Activated CD4-positive, alpha-beta T cell treated with anti-CD3 and anti-CD28 coated beads, Interleukin-2, amount 50 U/mL, for 24 hours (primary cell): ENCODE results near the gene GPX3.

Experiments
- DNase-seq, 2 donors: peaks; one replicate each; pipeline ENCODE4 v3.0.0-alpha.2; 2020; ENCODE audit warnings: low read depth in 1 of 2, low spot score in 1 of 2

GPX3 gene

DNA sequence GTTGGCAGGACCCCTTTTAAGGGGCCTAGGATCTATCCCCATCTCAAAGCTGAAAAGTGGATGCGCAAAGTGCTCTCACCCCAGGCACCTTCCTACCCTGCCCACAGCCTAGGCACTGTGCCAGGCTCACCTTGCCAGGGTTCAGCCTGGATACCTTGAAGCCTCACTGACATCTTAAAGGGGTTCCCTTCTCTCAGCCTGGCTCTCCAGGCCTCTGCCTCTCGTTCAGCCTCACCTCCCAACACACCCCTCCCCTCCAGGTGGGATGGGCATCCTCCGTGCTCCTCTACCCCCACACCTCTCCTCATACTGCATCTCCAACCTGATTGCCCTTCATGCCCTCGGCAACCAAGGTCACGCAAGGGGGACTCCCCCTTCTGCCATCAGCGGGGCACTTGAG is 34.9 kb downstream of the GPX3 start:
- no peak for DNase-seq

DNA sequence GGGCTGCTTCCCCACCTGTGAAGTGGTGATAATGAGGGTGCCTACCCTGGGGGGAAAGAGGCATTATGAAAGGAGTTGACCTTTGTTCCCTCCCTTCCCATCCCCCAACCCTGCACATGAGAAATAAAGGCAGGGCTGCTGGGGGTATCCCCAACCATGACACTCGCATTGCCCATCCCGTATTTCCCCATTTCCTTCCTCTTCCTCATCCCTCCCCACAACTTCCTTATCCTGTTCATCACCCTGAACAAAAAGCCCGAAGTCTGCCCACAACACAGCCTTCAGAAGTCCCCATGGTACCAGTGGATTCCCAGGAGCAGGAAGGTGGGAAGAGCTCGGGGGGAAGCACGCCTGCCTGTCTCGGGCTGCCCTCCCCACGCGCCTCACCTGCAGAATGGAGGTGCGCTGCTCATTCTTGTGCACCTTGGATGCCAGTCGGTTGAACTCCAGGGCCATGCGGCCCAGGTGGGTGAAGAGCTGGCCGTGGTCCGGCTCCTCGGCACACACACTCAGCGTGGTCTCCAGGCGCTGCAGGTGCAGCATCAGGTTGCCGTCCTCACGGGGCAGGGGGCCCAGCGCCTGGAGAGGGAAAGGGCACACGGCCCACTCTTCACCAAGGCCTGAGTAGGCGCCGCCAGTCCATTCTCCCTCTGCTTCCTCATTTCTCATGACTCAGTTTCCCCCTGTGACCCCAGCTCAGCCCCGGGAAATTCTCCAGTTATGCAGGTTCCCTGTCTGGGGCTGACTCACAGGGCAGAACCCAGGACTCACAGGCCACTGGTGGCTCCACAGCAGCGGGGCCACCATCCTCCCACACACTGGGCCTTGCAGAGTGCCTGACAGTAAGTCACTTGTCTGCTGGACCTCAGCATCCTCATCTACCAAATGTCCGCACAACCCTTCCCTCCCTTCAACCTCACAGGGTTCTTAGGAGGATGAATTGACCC is 36.3 kb downstream of the GPX3 start:
- DNase-seq = no peak

DNA sequence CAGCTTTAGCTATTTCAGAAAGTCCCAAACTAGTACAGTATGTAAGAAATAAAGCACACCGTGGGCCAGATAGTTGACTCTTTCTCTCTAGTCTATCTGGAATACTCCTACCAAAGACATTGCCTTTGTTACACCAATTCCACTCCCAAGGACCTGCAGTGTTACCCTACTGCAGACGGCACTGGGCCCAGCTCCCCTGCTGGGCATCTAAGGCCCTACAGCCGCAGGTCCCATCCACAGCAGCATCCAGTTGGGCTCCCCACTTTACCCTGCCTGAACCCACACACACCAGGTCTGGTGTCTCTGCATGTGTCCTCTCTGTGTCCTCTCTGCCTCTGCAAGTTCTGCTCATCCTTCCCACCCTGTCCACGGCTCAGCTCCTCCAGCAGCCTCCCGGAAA is 37.9 kb downstream of the GPX3 start:
- no peak for DNase-seq

DNA sequence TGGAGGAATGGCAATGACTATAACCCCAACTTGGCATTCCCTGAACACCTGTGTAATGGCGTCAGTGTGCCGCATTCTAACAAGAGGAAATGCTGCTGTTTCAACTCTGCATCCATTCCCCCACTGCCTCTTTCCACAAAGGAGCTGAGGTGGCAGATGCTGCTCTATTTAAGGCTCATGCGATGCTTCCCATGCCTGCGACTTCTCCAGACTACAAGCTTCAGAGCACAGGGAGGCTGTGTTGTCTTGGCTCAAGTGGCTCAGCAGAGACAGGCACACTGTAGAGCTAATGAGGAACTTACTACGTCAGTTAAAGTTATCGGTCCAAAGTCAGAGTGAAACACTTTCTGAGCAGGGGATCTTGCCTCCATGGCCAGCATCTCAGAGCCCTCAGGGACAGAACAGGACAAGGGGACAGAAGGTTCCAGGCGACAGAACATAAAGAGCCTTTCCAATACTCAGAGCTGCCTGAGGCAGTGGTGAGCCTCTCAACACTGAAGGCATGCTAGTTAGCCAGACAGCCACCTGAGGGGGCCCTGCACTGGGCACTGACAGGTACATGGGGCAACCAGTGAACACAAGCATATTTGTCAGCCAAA is 38.6 kb downstream of the GPX3 start:
- DNase-seq = no peak

DNA sequence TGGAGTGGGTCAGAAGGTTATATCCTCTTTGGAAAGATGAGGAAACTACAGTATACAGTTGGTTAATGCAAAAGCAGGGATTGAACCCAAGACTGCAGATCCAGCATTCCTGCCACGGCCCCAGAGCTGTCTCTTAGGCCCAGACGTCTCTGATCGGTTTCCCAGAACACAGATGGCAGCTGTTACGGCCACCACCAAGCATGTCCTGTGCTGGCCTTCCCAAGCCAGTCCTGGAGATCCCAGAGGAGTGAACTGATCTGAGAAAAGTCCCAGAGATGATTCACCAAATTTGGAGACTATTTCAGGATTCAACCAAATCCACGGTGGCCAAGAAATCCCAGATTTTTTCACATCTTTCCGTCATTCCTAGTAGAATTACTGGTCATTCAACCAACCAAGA is 40.4 kb downstream of the GPX3 start:
- DNase-seq = no peak

DNA sequence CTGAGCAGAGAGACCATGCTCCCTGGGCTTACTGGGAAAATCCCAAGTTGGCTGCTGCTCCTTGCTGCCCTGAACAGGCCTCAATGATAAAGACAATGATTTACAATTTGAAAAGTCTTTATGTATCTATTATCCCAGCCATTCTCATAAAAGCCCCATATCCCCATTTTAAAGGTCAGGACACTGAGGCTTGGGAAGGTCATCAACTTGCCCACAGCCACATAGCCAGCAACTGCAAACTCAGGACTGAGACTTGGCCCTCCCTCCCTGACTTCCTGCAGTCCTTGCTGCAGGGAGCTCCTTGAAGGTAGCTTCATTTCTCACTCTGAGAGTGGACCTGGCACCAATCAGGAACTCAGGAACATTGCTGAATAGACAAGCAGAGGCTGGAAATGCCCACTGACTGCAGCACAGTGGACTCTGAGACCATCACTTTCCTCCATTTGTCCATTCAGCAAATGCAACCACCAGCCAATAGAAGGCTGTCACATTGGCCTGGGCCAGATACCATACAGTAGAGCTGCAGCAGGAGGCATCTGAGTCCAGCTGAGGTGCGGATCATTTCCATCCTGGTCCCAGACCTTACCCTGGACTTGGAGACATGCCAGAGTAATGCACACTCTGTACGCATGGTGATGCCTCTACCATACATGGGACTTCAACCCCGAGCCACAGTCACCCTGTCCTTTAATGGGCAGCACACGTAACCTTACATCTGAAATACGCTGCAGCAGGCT is 42.2 kb downstream of the GPX3 start:
- no peak for DNase-seq

DNA sequence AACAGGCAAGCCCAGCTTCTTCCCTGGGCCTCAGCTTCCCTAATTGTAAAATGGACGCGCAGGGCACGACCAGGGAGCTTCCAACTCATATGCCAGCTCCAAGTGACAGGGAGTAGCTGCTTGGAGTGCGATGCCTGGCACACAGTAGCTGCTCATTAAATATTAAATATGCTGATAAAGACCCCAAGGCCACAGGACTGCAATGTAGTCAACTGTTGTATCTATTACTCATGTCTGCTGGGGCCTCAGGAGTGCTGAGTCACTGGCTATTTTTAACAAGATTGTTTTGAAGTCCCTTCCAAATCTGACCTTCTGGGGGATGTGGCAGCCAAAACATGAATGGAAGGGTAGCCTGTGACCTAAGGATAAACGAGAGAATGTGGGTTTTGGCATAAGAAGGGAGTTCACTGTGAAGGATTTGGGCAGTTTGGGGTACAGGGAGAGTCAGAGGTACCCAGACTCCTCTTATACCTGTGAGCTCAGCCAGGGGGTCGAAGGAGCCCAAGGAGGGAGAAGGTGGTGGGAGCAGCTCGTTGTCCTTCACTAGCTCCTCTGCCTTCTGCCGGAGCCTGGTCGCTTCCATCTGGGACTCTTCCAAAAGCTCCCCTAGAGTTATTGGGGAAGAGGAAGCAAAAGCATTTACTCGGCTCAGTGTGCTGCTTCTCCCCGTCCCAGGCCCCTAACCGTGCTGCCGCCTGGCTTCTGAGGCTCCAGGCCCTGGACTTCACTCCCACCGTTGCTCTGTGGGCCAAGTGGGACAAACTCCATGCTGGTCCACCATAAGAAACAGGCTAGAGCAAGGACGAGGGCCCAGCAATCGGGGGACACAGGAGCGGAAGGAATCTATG is 43.0 kb downstream of the GPX3 start:
- no peak for DNase-seq

DNA sequence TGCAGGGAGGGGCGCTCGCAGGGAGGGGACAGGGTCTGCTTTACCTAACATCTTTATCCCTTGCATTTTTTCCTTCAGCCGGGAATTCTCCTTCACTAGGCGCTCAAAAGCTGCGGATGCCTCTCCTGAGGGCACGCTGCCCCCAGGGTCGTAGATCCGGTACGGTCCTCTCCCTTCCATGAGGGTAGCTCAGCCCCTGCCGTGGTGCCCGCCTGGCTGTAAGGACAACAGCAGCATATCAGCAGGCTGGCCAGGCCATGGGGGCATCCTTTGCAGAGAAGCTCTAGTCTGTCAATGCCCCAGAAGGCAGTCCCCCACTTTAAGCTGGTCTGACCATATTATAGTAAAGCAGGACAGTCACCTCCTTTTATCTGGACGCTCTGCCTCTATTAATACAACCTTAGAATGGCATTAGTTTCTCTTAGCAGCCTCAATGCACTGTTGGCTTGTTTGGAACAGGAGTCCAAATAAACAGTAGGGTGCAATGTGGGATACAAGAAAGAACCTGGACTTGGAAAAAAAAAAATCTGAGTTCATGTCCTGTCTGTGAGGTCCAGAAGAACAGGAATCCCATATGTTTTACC is 44.6 kb downstream of the GPX3 start:
- DNase-seq = no peak

DNA sequence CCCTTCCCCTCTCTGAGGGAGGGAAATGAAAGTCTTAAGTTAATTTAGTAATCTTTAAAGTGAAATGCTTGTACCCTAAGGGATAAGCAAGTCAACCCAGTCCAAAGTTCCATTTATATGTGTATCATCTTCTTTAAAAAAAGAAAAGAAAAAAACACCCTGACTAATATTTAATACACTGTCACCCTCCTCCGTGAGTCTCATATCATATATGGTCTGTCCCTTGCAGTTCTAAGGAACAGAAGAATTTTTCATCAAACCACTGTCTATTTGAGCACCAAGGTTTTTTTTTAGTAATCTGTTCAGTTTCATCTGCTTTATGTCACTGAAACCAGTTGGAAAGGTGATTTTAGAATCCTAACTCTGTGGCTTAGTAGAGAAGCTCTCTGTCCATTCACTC is 45.2 kb downstream of the GPX3 start:
- DNase-seq = no peak

DNA sequence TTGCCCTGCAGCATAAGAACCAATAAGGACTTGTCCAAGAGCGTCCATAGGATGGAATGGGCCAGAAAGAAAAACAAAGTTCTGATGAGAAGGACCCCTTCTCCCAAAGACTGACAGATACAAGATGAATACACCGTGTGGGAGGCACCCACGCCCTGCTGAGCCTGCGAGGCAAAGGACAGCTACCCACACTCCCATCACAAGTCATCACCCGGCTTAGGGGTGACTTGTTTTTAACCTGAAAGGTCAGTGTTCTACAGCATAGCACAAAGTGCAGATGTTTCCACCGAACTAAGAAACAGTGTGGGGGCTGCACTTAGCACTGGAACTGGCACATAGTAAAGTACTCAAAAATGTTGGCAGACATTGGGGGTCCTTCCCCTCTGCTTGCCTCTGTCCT is 46.5 kb downstream of the GPX3 start:
- DNase-seq = no peak

DNA sequence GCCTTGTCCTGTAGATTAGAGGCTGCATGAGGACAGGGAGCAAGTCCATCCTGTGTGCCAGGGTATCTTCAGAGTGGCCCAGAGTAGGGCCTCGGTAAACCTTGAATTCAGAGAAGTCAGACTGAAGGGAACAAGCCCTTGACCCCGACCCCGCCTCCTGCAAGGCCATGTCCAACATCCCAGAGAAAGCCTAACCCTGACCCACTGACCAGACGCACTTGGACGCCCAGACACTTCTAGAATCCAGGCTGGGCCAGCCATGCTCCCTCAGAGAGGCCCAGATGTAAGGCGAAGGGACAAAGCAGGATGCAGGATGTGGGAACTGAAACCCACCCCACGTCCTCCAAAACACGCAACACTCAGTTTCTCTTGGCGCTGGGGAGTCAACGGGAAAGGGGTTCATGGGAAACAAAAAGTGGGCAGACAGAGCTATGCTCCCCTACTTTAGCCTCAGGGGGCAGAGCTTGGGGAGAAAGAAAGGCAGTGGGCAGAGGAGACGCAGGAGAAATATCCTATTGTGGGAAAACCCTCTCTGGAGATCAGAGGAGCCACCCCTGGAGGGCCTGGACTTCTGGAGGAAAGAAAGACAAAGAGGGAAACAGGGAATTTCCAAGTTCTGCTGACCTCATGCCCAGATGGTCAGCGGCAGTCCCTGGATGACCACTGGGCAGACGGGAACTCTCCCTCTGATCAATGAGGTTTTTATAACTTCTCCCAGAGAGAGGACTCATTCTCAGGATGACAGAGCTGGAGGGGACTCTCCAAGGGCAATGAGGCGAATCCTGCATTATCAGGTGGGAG is 47.4 kb downstream of the GPX3 start:
- DNase-seq = no peak

DNA sequence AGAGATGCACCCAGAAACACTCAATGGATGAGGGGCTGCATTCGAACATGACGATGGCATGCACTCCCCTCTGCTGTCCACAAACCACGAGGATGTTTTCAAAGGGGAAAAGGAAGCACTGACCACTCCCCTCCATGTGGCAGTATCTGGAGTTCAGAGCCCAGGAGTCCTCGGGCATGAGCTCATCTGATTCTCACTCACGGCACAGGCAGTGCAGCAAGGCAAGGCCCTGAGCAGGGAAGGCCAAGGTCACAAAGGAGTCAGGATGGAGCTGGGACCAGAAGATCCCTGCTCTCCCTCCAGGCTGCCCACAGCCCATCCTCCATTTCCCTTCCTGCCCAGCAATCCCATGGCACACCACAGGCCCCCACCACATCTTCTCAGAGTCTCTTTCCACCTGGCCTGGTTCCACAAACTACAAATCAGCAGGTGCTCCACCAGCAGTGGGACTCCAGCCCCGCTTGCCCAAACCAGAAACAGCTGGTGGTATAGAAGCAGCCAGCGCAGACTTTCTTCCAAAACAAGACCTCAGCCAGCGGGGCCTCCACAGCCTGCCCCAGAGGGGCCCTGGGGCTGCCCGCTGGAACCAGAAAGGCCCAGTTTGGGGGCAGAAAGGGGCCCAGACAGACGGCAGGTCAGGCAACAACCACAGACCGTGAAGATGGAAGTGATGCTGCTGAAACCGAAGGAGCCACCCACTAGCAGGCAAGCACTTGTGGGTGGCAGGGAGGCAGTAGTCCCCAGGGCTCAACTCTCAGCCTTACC is 48.2 kb downstream of the GPX3 start:
- DNase-seq = no peak

DNA sequence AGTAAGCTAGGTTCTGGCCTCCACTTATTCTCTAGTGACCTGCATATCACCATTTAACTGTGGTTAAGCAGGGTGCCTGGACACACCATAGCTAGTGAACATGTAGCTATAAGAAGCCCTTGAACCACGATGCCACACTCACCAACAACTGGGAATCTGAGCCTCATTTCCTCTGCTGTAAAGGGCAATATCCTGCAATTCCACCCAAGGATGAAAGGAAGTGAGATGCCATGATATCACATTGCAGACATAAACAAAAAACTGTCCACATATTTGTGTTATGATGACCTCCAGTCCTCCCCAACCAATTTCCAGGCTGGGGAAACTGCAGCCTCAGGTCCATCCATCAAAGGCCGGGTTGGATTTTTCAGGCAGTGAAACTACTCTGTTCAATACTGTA is 50.1 kb downstream of the GPX3 start:
- DNase-seq = no peak

DNA sequence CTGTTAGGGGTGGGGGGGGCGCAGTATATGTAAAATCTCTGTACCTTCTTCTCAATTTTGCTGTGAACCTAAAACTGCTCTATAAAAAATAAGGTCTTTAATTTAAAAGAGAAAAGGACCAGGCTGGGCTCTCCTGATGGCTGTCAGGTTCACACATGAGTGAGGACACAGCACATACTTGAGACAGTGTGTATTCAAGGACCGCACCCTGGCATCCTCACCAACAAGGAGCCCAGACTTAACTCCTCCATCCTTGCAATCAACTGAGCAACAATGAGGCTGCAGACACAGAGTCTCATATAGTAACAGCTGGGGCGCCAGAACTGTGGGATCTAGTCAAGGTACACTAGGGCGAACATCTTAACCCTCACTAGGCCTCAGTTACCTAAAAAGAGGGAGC is 50.6 kb downstream of the GPX3 start:
- DNase-seq = no peak

DNA sequence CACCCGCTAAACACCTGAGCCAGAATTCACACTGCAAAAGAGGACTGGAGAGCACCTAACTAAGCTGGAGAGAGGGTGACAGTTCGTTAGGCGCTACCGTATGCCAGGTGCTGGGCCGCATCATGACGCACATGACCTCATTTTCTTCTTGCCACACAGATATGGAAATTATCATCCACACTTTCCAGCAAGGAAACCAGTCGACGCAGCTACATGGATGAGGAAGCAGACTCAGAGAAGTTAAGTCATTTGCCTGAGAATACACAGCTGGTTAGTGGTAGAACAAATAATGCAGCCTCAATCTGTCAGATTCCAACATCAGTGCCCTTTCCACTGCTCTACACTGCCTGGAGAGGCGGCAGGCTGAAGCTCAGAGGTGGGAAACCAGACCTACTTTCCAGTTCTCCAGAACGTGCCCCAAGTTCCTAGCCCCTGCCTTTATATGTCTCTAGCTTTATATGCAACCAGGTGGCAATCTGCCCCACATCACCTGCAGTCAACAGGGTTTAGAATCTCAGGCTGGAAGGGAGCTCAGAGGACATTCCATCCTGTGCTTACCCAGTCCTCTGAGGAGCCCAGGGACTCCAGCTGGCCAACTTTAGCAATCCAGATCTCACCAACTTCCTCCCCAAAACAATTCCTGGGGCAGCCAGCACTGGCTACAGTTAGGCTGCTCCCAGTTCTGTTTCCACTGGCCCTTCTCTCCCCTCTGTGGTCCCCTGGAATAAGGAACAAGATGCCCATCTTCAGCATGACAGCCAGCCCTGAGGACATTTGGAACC is 51.6 kb downstream of the GPX3 start:
- no peak for DNase-seq

DNA sequence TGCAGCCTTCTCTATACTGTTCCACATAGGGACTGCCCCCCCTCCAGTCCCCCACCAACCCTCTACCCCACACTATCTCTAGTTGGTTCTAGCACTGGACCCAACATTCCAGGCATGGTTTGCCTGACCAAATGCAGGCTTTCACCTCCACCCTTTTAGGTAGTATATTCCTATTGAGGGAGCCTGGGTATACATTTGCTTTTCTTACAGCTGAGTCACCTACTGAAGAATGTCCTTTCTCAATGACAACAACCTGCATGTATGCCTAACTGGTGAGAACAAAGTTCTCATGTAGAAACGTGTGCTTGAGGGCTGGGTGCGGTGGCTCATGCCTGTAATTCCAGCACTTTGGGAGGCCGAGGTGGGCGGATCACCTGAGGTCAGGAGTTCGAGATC is 52.2 kb downstream of the GPX3 start:
- no peak for DNase-seq

DNA sequence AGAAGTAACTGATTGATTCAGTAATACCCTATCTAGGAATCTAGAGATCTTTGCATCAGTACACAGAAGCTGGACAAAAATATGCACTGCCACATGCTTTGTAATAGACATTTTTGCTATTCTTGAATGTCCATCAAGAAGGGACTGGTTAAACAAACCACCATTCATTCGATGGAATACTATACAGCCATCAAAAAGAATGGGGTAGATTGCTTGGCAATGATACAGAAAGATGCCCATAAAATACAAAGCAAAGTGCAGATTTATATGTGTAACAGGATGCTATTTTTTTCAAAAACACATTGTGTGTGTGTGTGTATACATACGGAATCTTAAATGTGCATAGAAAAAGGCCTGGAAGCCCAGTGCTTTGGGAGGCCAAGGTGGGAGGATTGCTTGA is 52.9 kb downstream of the GPX3 start:
- no peak for DNase-seq

DNA sequence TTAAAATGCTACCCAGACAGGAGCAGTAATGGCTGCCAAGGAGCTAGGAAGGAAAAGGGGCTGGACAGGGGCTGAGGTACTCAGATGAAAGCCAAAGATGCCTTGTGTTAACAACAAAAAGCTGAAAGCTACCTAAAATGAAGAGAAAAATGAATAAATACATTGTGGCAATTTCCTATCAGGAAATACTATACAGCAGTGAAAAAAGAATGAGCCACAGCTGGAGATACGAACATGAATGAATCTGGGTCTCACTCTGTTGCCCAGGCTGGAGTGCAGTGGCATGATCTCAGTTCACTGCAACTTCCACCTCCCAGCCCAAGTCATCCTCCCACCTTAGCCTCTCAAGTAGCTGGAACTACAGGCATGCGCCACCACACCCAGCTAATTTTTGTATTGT is 54.2 kb downstream of the GPX3 start:
- no peak for DNase-seq
